Anterior cingulate cortex (tissue), 58 donors: ENCODE results near the gene UBE2D2.

Source experiments
- DNase-seq, 58 donors: peaks; one replicate each; lab custom pipeline; 2025; lab: John Stamatoyannopoulos, UW

UBE2D2 gene

GRCh38 chr5:139644646-139645429 is 83.7 kb downstream of the UBE2D2 start:
- DNase-seq = no peak

GRCh38 chr5:139645430-139645871 is 84.3 kb downstream of the UBE2D2 start:
- no peak for DNase-seq

GRCh38 chr5:139646111-139646510 is 85.0 kb downstream of the UBE2D2 start:
- no peak for DNase-seq

- DNase-seq = peak in 2 of 58 donors; percentile 31 to 35
Measured at GRCh38 chr5:139646912-139647505, 85.9 kb downstream of the UBE2D2 start.

- DNase-seq = no peak
Measured at GRCh38 chr5:139647506-139648204, 86.5 kb downstream of the UBE2D2 start.

- peak in 55 of 58 donors; percentile 7 to 92 (median 82) for DNase-seq
Measured at GRCh38 chr5:139648205-139649081, 87.3 kb downstream of the UBE2D2 start, which contains the start of gene CXXC5. Gene CXXC5 (plus strand): TSS chr5:139648349. CDS start chr5:139680524, 32,175 bp downstream.

- DNase-seq = peak in 18 of 58 donors; percentile 24 to 61 (median 46)
Measured at GRCh38 chr5:139649082-139649991, 88.2 kb downstream of the UBE2D2 start.

GRCh38 chr5:139650031-139650688 is 89.0 kb downstream of the UBE2D2 start:
- peak in 22 of 58 donors; percentile 19 to 72 (median 48) for DNase-seq

- peak in 22 of 58 donors; percentile 31 to 79 (median 61) for DNase-seq
Measured at GRCh38 chr5:139650689-139651042, 89.5 kb downstream of the UBE2D2 start.

- DNase-seq = peak in 43 of 58 donors; percentile 40 to 87 (median 69)
Measured at GRCh38 chr5:139651043-139651834, 90.1 kb downstream of the UBE2D2 start.

- peak in 54 of 58 donors; percentile 50 to 94 (median 85) for DNase-seq
Measured at GRCh38 chr5:139651853-139652787, 91.0 kb downstream of the UBE2D2 start.

GRCh38 chr5:139652788-139653241 is 91.7 kb downstream of the UBE2D2 start:
- DNase-seq = peak in 3 of 58 donors; percentile 23 to 26 (median 25)

GRCh38 chr5:139653616-139654015 is 92.5 kb downstream of the UBE2D2 start:
- no peak for DNase-seq

- DNase-seq = no peak
Measured at GRCh38 chr5:139654464-139654863, 93.3 kb downstream of the UBE2D2 start.

- DNase-seq = peak in 3 of 58 donors; percentile 24 to 36 (median 26)
Measured at GRCh38 chr5:139654871-139655491, 93.8 kb downstream of the UBE2D2 start.
